H1 (cell line): Measurements from ENCODE around the gene GPC6. TPM values are rescaled to one million over a fixed set of nuclear protein-coding genes. Genes with fewer than 3 reads are reported as not detected.

Experiments
- CTCF ChIA-PET: fragments of 300-600 bp; sonication (Branson Sonifier 250); formaldehyde crosslinking; loops from one replicate; lab custom pipeline; 2021; ENCODE audit not compliant: partially characterized antibody; lab: Charles Lee
- POLR2A ChIA-PET: fragments of 300-600 bp; sonication (Branson Sonifier 250); formaldehyde crosslinking; loops from one replicate; lab custom pipeline; 2021; ENCODE audit warnings: inconsistent platforms; ENCODE audit not compliant: partially characterized antibody; lab: Charles Lee
- DNase-seq, 2 experiments: peaks; one replicate each; pipeline versions ENCODE4 v3.0.0 to v3.0.0-alpha.2; 2010 to 2022; ENCODE audit warnings: low spot score in 2 of 2, low read depth in 1 of 2, mixed read lengths in 1 of 2
- FAIRE-seq: peaks from 2 replicates; lab custom pipeline; 2011; peaks lifted over from hg19 to GRCh38; lab: Jason Lieb, UNC
- H2AFZ ChIP-seq: 2 replicates; pipeline ENCODE4 v1.8.1; 2012; ENCODE audit warnings: low read length, inconsistent platforms
- H2AK5ac ChIP-seq: 2 replicates; pipeline ENCODE4 v1.6.1; 2013; ENCODE audit warnings: low read depth, low read length
- H2BK120ac ChIP-seq: replicated peaks from 2 replicates; pipeline ENCODE3; 2013; ENCODE audit warnings: low read depth, low read length, inconsistent platforms
- H2BK12ac ChIP-seq: 2 replicates; pipeline ENCODE4 v1.6.1; 2013; ENCODE audit warnings: low read depth, low read length
- H2BK15ac ChIP-seq: 2 replicates; pipeline ENCODE4 v1.6.1; 2013; ENCODE audit warnings: low read length
- H2BK20ac ChIP-seq: 2 replicates; pipeline ENCODE4 v1.6.1; 2013; ENCODE audit warnings: low read length
- H2BK5ac ChIP-seq: 2 replicates; pipeline ENCODE4 v1.6.1; 2013; ENCODE audit warnings: low read depth, low read length
- H3K14ac ChIP-seq: 2 replicates; pipeline ENCODE4 v1.6.1; 2013; ENCODE audit warnings: inconsistent platforms; ENCODE audit not compliant: insufficient read length
- H3K18ac ChIP-seq: 2 replicates; pipeline ENCODE4 v1.6.1; 2013; ENCODE audit warnings: low read length; ENCODE audit errors: extremely low read depth
- H3K23ac ChIP-seq: 2 replicates; pipeline ENCODE4 v1.6.1; 2013; ENCODE audit warnings: inconsistent platforms; ENCODE audit not compliant: insufficient read length
- H3K23me2 ChIP-seq: 2 replicates; pipeline ENCODE4 v1.6.1; 2013; ENCODE audit warnings: low read depth, low read length
- H3K27ac ChIP-seq: 2 replicates; pipeline ENCODE4 v1.6.1; 2011; ENCODE audit warnings: low read depth, low read length, inconsistent platforms
- H3K27me3 ChIP-seq, 4 experiments: replicated peaks in 1 of 4; 1 replicate in 1 of 4; 2 replicates in 3 of 4; pipeline versions ENCODE4 v1.6.1 to v1.8.1; 2011 to 2013; ENCODE audit warnings: low read length in 3 of 4, mild to moderate bottlenecking in 3 of 4, inconsistent platforms in 2 of 4, mixed read lengths in 2 of 4, moderate library complexity in 1 of 4; ENCODE audit not compliant: control insufficient read depth in 3 of 4, insufficient read depth in 3 of 4; ENCODE audit errors: extremely low read depth in 1 of 4
- H3K36me3 ChIP-seq, 4 experiments: 2 replicates each; pipeline versions ENCODE4 v1.6.1 to v1.8.1; 2011 to 2013; ENCODE audit warnings: mild to moderate bottlenecking in 4 of 4, low read length in 3 of 4, moderate library complexity in 2 of 4, control low read depth in 1 of 4, inconsistent platforms in 1 of 4; ENCODE audit not compliant: insufficient read depth in 4 of 4, control insufficient read depth in 2 of 4
- H3K4ac ChIP-seq: replicated peaks from 2 replicates; pipeline ENCODE3; 2013; ENCODE audit warnings: low read length, low read depth, mixed read lengths, inconsistent platforms; ENCODE audit not compliant: insufficient read length
- H3K4me1 ChIP-seq, 4 experiments: replicated peaks in 1 of 4; 1 replicate in 1 of 4; 2 replicates in 3 of 4; pipeline versions ENCODE4 v1.6.1 to v1.8.1; 2011 to 2013; ENCODE audit warnings: low read length in 3 of 4, inconsistent platforms in 2 of 4, mixed read lengths in 1 of 4; ENCODE audit not compliant: insufficient read depth in 4 of 4, control insufficient read depth in 3 of 4
- H3K4me2 ChIP-seq, 2 experiments: 2 replicates each; pipeline versions ENCODE4 v1.6.1 to v1.8.1; 2011 to 2013; ENCODE audit warnings: low read depth in 2 of 2, low read length in 2 of 2, control low read depth in 1 of 2, inconsistent platforms in 1 of 2, mild to moderate bottlenecking in 1 of 2; ENCODE audit not compliant: insufficient read depth in 1 of 2
- H3K4me3 ChIP-seq, 4 experiments: fragments of 200-600, 300-600 bp in 1 of 4; sonication (generic), shearing (Covaris generic), sonication (Bioruptor Twin) in 1 of 4; 2 replicates each; pipeline versions ENCODE4 v1.5.1 to v1.8.1; 2011 to 2016; ENCODE audit warnings: low read length in 4 of 4, low read depth in 3 of 4, control low read depth in 2 of 4, inconsistent platforms in 2 of 4, mild to moderate bottlenecking in 2 of 4, mixed read lengths in 1 of 4, moderate library complexity in 1 of 4; ENCODE audit not compliant: insufficient read depth in 2 of 4; ENCODE audit errors: extremely low read depth in 1 of 4
- H3K56ac ChIP-seq: replicated peaks from 2 replicates; pipeline ENCODE3; 2013; ENCODE audit warnings: low read depth, mild to moderate bottlenecking, mixed read lengths, low read length, inconsistent platforms; ENCODE audit not compliant: insufficient read length
- H3K79me1 ChIP-seq: 2 replicates; pipeline ENCODE4 v1.6.1; 2013; ENCODE audit warnings: low read depth, low read length, control low read depth
- H3K79me2 ChIP-seq, 2 experiments: 2 replicates each; pipeline versions ENCODE4 v1.6.1 to v1.8.1; 2012 to 2013; ENCODE audit warnings: low read length in 2 of 2, mild to moderate bottlenecking in 2 of 2, inconsistent platforms in 1 of 2; ENCODE audit not compliant: insufficient read depth in 2 of 2, control insufficient read depth in 1 of 2
- H3K9ac ChIP-seq, 4 experiments: replicated peaks in 1 of 4; 1 replicate in 1 of 4; 2 replicates in 3 of 4; pipeline versions ENCODE4 v1.6.1 to v1.8.1; 2011 to 2013; ENCODE audit warnings: low read depth in 3 of 4, low read length in 3 of 4, control low read depth in 2 of 4, mild to moderate bottlenecking in 2 of 4, moderate library complexity in 2 of 4, inconsistent platforms in 1 of 4; ENCODE audit errors: extremely low read depth in 1 of 4
- H3K9me3 ChIP-seq, 2 experiments: 2 replicates each; pipeline versions ENCODE4 v1.6.1 to v1.8.1; 2012 to 2013; ENCODE audit warnings: mild to moderate bottlenecking in 2 of 2, moderate library complexity in 2 of 2, control low read depth in 1 of 2, inconsistent platforms in 1 of 2, low read depth in 1 of 2, low read length in 1 of 2, mixed read lengths in 1 of 2; ENCODE audit not compliant: insufficient read depth in 2 of 2
- H4K20me1 ChIP-seq, 2 experiments: replicated peaks in 1 of 2; 2 replicates each; pipeline versions ENCODE3 to v1.8.1; 2011 to 2013; ENCODE audit warnings: inconsistent platforms in 2 of 2, low read length in 2 of 2, mild to moderate bottlenecking in 1 of 2; ENCODE audit not compliant: insufficient read depth in 2 of 2, control insufficient read depth in 1 of 2
- H4K5ac ChIP-seq: 2 replicates; pipeline ENCODE4 v1.6.1; 2013; ENCODE audit warnings: low read length, low read depth, mixed read lengths, inconsistent platforms; ENCODE audit not compliant: insufficient read length
- H4K8ac ChIP-seq: 2 replicates; pipeline ENCODE4 v1.8.0; 2013; ENCODE audit warnings: mild to moderate bottlenecking, moderate library complexity, low read length, inconsistent platforms; ENCODE audit not compliant: insufficient read depth; ENCODE audit errors: extremely low read depth
- H4K91ac ChIP-seq: replicated peaks from 2 replicates; pipeline ENCODE3; 2013; ENCODE audit warnings: low read length, mixed read lengths, inconsistent platforms; ENCODE audit not compliant: insufficient read length
- ATF3 ChIP-seq: IDR thresholded peaks from 2 replicates; pipeline ENCODE4 v1.6.1; 2011; ENCODE audit warnings: low read depth, mild to moderate bottlenecking, low read length; ENCODE audit not compliant: insufficient read depth
- E2F6 ChIP-seq: IDR thresholded peaks from 2 replicates; pipeline ENCODE4 v1.6.1; 2012; ENCODE audit warnings: inconsistent platforms
- KDM1A ChIP-seq: fragments of 200-600, 300-600 bp; sonication (generic); IDR thresholded peaks from 2 replicates; pipeline ENCODE4 v1.7.1; 2016; ENCODE audit warnings: mild to moderate bottlenecking, low read length, borderline replicate concordance
- KDM5A ChIP-seq: fragments of 200-600 bp; IDR thresholded peaks from 2 replicates; pipeline ENCODE4 v1.7.1; 2012; ENCODE audit warnings: mild to moderate bottlenecking, low read length, inconsistent platforms, mixed read lengths
- NRF1 ChIP-seq: IDR thresholded peaks from 2 replicates; pipeline ENCODE4 v1.6.1; 2011; ENCODE audit warnings: mild to moderate bottlenecking, low read depth, low read length, improper control_type of control experiment
- POLR2A ChIP-seq, 2 experiments: IDR thresholded peaks; 1 replicate in 1 of 2; 2 replicates in 1 of 2; pipeline ENCODE4 v1.6.1; 2011; ENCODE audit warnings: low read depth in 2 of 2, low read length in 2 of 2, mild to moderate bottlenecking in 2 of 2; ENCODE audit errors: control extremely low read depth in 1 of 2
- TAF1 ChIP-seq: IDR thresholded peaks from 2 replicates; pipeline ENCODE4 v1.6.1; 2011; ENCODE audit warnings: mild to moderate bottlenecking, low read depth, low read length
- TBP ChIP-seq: IDR thresholded peaks from 2 replicates; pipeline ENCODE4 v1.6.1; 2011; ENCODE audit warnings: low read depth, low read length, improper control_type of control experiment
- WGBS, 2 experiments: shearing (Covaris generic) in 1 of 2; methylation state at CpG; one replicate each; pipeline versions ENCODE4 v1.1.6 to v1.1.7; 2013 to 2015; ENCODE audit warnings: low lambda C conversion rate in 2 of 2, mixed read lengths in 2 of 2, inconsistent platforms in 1 of 2, low coverage in 1 of 2, missing lambda C conversion rate in 1 of 2; ENCODE audit not compliant: insufficient replicate concordance in 2 of 2, insufficient coverage in 1 of 2, insufficient read length in 1 of 2; ENCODE audit errors: extremely low coverage in 1 of 2, missing lambda C conversion rate in 1 of 2; 5-methylcytosine and 5-hydroxymethylcytosine counted together
- polyA plus RNA-seq, 7 experiments: library from polyadenylated mRNA; depleted of rRNA in 3 of 7; stranded (reverse) in 5 of 7; unstranded in 2 of 7; fragments of >200 nt in 5 of 7; fragments of 200-250 nt in 2 of 7; gene quantifications; 1 replicate in 5 of 7; 2 replicates in 1 of 7; 4 replicates in 1 of 7; pipeline versions ENCODE4 v1.2.1 to v1.2.3, GENCODE V29; 2011 to 2013; ENCODE audit warnings: missing spikeins in 2 of 7, mixed read lengths in 2 of 7
- total RNA-seq: library from RNA; stranded (reverse); fragmentation: NEBNext Ultra II Directional; extraction: Animal tissue kit (Norgen Biotek cat#: 25700); gene quantifications from 2 replicates; pipeline ENCODE4 v1.2.1, GENCODE V29; 2021

The GPC6 gene
- total and polyA plus RNA-seq, 2 of the 8 experiments (the other 6 are each of a cell fraction or from before 2014, with no cell fraction given), result 5.4 to 12.0 TPM

- H4K5ac ChIP-seq, result no peak overlapping the region
- ChIA-PET CTCF (interaction anchor here (0.6 kb wide), 1 partner anchor 14 kb away, joined by 5 read pairs; no protein-coding TSS in a partner anchor), POLR2A (no interaction called here)
- H3K36me3 ChIP-seq, result no peaks in the 10 kb centered on the region; a peak in 1 of 8 replicates
- no peak overlapping the region for H3K4ac ChIP-seq
- no peak overlapping the region for H4K8ac ChIP-seq
- 74% methylated on average over 2 of the region's 2 CpGs; no CpG with 5 or more reads in 1 of the 2 experiments for WGBS, 2 experiments
- H4K20me1 ChIP-seq, result no peaks in the 10 kb centered on the region
- no peaks in the 10 kb centered on the region for H3K79me2 ChIP-seq
- no peak overlapping the region for H2BK5ac ChIP-seq
- no peaks in the 10 kb centered on the region for H3K79me1 ChIP-seq
- no peak overlapping the region for H3K56ac ChIP-seq
- no peak overlapping the region for H2AK5ac ChIP-seq
- no peak overlapping the region for H4K91ac ChIP-seq
- no peak overlapping the region for H3K4me2 ChIP-seq
- DNase-seq (no peak), FAIRE-seq (no peak)
- no peak overlapping the region for H3K18ac ChIP-seq
- no peaks in the 10 kb centered on the region for H3K9me3 ChIP-seq
- no peak overlapping the region for H2BK12ac ChIP-seq
- no peak overlapping the region for H2AFZ ChIP-seq
- H2BK15ac ChIP-seq, result no peak overlapping the region
- TF ChIP-seq KDM1A (no peak), NRF1 (no peak), TBP (no peak), ATF3 (no peak), E2F6 (no peak), TAF1 (no peak), POLR2A (IDR thresholded peaks at IDR 0.05; ENCODE audit: control extremely low read depth in 1 of 2, low read depth in 2 of 2, low read length in 2 of 2) (no peak), KDM5A (no peak)
- H3K23me2 ChIP-seq, result no peaks in the 10 kb centered on the region; the same call in 1 of the 2 replicates
- H3K9ac ChIP-seq, result no peak overlapping the region
- no peak overlapping the region for H3K23ac ChIP-seq
- H3K27me3 ChIP-seq, result no peaks in the 10 kb centered on the region
- H3K4me3 ChIP-seq, result no peak overlapping the region
- H3K14ac ChIP-seq, result no peak overlapping the region
- no peak overlapping the region for H2BK20ac ChIP-seq
- no peak overlapping the region for H2BK120ac ChIP-seq
- no peaks in the 10 kb centered on the region for H3K4me1 ChIP-seq
- no peak overlapping the region for H3K27ac ChIP-seq
These were observed 748.6 kb downstream of the GPC6 start for GRCh38 chr13:93975242-93975641.
